Measurements from ENCODE around the gene ZBTB7C. TPM values are rescaled to one million over a fixed set of nuclear protein-coding genes. Genes with fewer than 3 reads are reported as not detected.

Gene ZBTB7C
- total and polyA plus RNA-seq, 10 of the 15 experiments (the other 5 are each of a cell fraction or from before 2014, with no cell fraction given): under 0.01 to 0.08 (median 0.01) TPM; not detected in 7

DNA sequence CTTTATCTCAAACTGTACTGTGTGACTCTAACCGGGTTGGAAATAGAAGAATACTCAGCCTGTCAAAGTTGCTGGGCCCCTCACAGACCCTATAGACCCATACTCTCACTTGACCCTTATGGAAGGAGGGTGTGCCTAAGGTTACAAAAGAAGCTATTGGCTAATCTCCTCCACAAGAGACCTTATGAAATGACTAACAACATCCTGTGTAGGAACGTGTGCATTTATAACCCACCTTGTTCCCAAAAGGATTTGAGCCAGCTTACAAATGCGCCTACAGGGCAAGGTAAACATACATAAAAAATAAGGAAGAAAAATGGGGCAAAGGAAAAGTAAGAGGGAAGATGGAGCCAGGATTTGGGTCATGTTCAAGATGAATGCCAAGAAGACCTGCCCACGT lies 253.3 kb downstream of the ZBTB7C start:
- WGBS (ENCODE audit: insufficient coverage, insufficient replicate concordance, low lambda C conversion rate, missing lambda C conversion rate): 33% methylated on average over 4 of the region's 4 CpGs
- in situ Hi-C loops (cut with MboI) (no loop called here), intact Hi-C loops (cut with micrococcal nuclease; ENCODE audit: unreplicated experiment) (no loop called here)
- H3K27ac ChIP-seq (ENCODE audit: control insufficient read depth, insufficient read depth): no peak overlapping the region
- ATAC-seq (no peak), DNase-seq (ENCODE audit: low read depth, low spot score) (no peak), FAIRE-seq (no peak)
- H2AFZ ChIP-seq (ENCODE audit: control insufficient read depth, low read depth, low read length): no peak overlapping the region
- H3K4me1 ChIP-seq (ENCODE audit: control insufficient read depth, insufficient read depth, low read length): no peaks in the 10 kb centered on the region
- ChIA-PET POLR2A (no interaction called here), RAD21 (ENCODE audit: unreplicated experiment) (no interaction called here), SMC1A (ENCODE audit: uncharacterized antibody, unreplicated experiment) (no interaction called here), CTCF (no interaction called here)
- H3K4me3 ChIP-seq: no peak overlapping the region
- no peak overlapping the region for H3K9ac ChIP-seq (ENCODE audit: control insufficient read depth, insufficient read depth, low read length)
- peaks cover 3 to 11% of the 10 kb centered on the region in 2 experiments for H3K27me3 ChIP-seq (replicated peaks in 1 of 2; ENCODE audit: control insufficient read depth in 2 of 2, insufficient read depth in 2 of 2, low read length in 1 of 2)
- no peaks in the 10 kb centered on the region for H3K79me2 ChIP-seq (ENCODE audit: control insufficient read depth, insufficient read depth, low read length)
- BruUV-seq (replicated peaks): no TSS peak
- no peaks in the 10 kb centered on the region for H3K36me3 ChIP-seq (ENCODE audit: control insufficient read depth in 2 of 2, insufficient read depth in 2 of 2, low read length in 1 of 2)
- no peak for TF ChIP-seq JUND (IDR thresholded peaks at IDR 0.05; ENCODE audit: low read depth, low read length)
- no peak for TF ChIP-seq SMAD5 (IDR thresholded peaks at IDR 0.05; ENCODE audit: low read depth)
- no peak for TF ChIP-seq HDGF (IDR thresholded peaks at IDR 0.05)
- TF ChIP-seq ZSCAN29 (IDR thresholded peaks at IDR 0.05): no peak
- TF ChIP-seq, protein P1, sequence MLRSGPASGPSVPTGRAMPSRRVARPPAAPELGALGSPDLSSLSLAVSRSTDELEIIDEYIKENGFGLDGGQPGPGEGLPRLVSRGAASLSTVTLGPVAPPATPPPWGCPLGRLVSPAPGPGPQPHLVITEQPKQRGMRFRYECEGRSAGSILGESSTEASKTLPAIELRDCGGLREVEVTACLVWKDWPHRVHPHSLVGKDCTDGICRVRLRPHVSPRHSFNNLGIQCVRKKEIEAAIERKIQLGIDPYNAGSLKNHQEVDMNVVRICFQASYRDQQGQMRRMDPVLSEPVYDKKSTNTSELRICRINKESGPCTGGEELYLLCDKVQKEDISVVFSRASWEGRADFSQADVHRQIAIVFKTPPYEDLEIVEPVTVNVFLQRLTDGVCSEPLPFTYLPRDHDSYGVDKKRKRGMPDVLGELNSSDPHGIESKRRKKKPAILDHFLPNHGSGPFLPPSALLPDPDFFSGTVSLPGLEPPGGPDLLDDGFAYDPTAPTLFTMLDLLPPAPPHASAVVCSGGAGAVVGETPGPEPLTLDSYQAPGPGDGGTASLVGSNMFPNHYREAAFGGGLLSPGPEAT (IDR thresholded peaks at IDR 0.05; ENCODE audit: low read depth): no peak
- no peak for TF ChIP-seq TCF12 (IDR thresholded peaks at IDR 0.05; ENCODE audit: low read depth, low read length)
- no peak for TF ChIP-seq YBX1 (IDR thresholded peaks at IDR 0.05)
- TF ChIP-seq ZNF274 (IDR thresholded peaks at IDR 0.05; ENCODE audit: insufficient read depth, insufficient read length): no peak
- TF ChIP-seq SIX5 (IDR thresholded peaks at IDR 0.05; ENCODE audit: low read depth, low read length, severe bottlenecking): no peak
- TF ChIP-seq KLF5 (IDR thresholded peaks at IDR 0.05; ENCODE audit: partially characterized antibody): no peak
- TF ChIP-seq, protein P2, sequence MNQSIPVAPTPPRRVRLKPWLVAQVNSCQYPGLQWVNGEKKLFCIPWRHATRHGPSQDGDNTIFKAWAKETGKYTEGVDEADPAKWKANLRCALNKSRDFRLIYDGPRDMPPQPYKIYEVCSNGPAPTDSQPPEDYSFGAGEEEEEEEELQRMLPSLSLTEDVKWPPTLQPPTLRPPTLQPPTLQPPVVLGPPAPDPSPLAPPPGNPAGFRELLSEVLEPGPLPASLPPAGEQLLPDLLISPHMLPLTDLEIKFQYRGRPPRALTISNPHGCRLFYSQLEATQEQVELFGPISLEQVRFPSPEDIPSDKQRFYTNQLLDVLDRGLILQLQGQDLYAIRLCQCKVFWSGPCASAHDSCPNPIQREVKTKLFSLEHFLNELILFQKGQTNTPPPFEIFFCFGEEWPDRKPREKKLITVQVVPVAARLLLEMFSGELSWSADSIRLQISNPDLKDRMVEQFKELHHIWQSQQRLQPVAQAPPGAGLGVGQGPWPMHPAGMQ (IDR thresholded peaks at IDR 0.05; ENCODE audit: borderline replicate concordance): no peak
- TF ChIP-seq NR2F1 (conservative IDR thresholded peaks at IDR 0.05): no peak
- no peak for TF ChIP-seq IKZF2 (IDR thresholded peaks at IDR 0.05)
- TF ChIP-seq, protein P3, sequence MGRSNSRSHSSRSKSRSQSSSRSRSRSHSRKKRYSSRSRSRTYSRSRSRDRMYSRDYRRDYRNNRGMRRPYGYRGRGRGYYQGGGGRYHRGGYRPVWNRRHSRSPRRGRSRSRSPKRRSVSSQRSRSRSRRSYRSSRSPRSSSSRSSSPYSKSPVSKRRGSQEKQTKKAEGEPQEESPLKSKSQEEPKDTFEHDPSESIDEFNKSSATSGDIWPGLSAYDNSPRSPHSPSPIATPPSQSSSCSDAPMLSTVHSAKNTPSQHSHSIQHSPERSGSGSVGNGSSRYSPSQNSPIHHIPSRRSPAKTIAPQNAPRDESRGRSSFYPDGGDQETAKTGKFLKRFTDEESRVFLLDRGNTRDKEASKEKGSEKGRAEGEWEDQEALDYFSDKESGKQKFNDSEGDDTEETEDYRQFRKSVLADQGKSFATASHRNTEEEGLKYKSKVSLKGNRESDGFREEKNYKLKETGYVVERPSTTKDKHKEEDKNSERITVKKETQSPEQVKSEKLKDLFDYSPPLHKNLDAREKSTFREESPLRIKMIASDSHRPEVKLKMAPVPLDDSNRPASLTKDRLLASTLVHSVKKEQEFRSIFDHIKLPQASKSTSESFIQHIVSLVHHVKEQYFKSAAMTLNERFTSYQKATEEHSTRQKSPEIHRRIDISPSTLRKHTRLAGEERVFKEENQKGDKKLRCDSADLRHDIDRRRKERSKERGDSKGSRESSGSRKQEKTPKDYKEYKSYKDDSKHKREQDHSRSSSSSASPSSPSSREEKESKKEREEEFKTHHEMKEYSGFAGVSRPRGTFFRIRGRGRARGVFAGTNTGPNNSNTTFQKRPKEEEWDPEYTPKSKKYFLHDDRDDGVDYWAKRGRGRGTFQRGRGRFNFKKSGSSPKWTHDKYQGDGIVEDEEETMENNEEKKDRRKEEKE (IDR thresholded peaks at IDR 0.05): no peak
- TF ChIP-seq SREBF1 (IDR thresholded peaks at IDR 0.05; ENCODE audit: low read length): no peak
- no peak for TF ChIP-seq KDM1A (IDR thresholded peaks at IDR 0.05; ENCODE audit: borderline replicate concordance)
- no peaks in the 10 kb centered on the region for H3K9me3 ChIP-seq (replicated peaks; ENCODE audit: control insufficient read depth, insufficient read depth, low read length)
- no peak overlapping the region for H3K4me2 ChIP-seq (ENCODE audit: control insufficient read depth, insufficient read depth)
- no peaks in the 10 kb centered on the region for H4K20me1 ChIP-seq (ENCODE audit: control insufficient read depth, insufficient read depth)

Data from GM12878 (cell line).